Adipocyte (in vitro differentiated cells): Measurements from ENCODE around the gene CRIP1.

ENCODE experiments used
- DNase-seq: peaks from one replicate; pipeline ENCODE4 v3.0.0-alpha.2; 2015; ENCODE audit warnings: low read depth
- H3K27me3 ChIP-seq: replicated peaks from 2 replicates; pipeline ENCODE4 v1.7.0; 2013; ENCODE audit warnings: mild to moderate bottlenecking, low read length, moderate library complexity; ENCODE audit not compliant: control insufficient read depth, insufficient read depth
- H3K36me3 ChIP-seq: 2 replicates; pipeline ENCODE4 v1.7.0; 2013; ENCODE audit warnings: low read length, mild to moderate bottlenecking, moderate library complexity; ENCODE audit not compliant: control insufficient read depth, insufficient read depth, severe bottlenecking
- H3K4me1 ChIP-seq: 2 replicates; pipeline ENCODE4 v1.7.0; 2013; ENCODE audit warnings: mild to moderate bottlenecking, low read length, moderate library complexity; ENCODE audit not compliant: control insufficient read depth, insufficient read depth
- H3K4me3 ChIP-seq: 2 replicates; pipeline ENCODE4 v1.7.0; 2013; ENCODE audit warnings: mild to moderate bottlenecking, low read length, moderate library complexity
- H3K9ac ChIP-seq: 2 replicates; pipeline ENCODE4 v1.7.0; 2013; ENCODE audit warnings: mild to moderate bottlenecking, low read length, moderate library complexity
- H3K9me3 ChIP-seq: 2 replicates; pipeline ENCODE4 v1.7.0; 2013; ENCODE audit warnings: mild to moderate bottlenecking, low read length, moderate library complexity; ENCODE audit not compliant: control insufficient read depth

Gene CRIP1

GRCh38 chr14:105530285-105531087 is 43.8 kb downstream of the CRIP1 start:
- H3K36me3 ChIP-seq, result no peaks in the 10 kb centered on the region
- no peak for DNase-seq
- H3K9me3 ChIP-seq, result no peaks in the 10 kb centered on the region
- H3K27me3 ChIP-seq, result peaks cover 21% of the 10 kb centered on the region
- no peak overlapping the region for H3K9ac ChIP-seq
- no peak overlapping the region for H3K4me3 ChIP-seq
- peaks cover 2% of the 10 kb centered on the region for H3K4me1 ChIP-seq

GRCh38 chr14:105531088-105531893 is 44.6 kb downstream of the CRIP1 start:
- DNase-seq, result no peak
- Histone ChIP-seq H3K4me1 (peaks cover 2% of the 10 kb centered on the region), H3K36me3 (no peaks in the 10 kb centered on the region), H3K9me3 (no peaks in the 10 kb centered on the region), H3K4me3 (no peak overlapping the region), H3K9ac (no peak overlapping the region), H3K27me3 (peaks cover 26% of the 10 kb centered on the region)

- DNase-seq, result no peak
- Histone ChIP-seq H3K9me3 (no peaks in the 10 kb centered on the region), H3K4me1 (peaks cover 2% of the 10 kb centered on the region), H3K36me3 (no peaks in the 10 kb centered on the region), H3K9ac (no peak overlapping the region), H3K27me3 (peaks cover 34% of the 10 kb centered on the region), H3K4me3 (no peak overlapping the region)
Observed at GRCh38 chr14:105531894-105532623, 45.4 kb downstream of the CRIP1 start.

GRCh38 chr14:105532735-105533141 is 46.1 kb downstream of the CRIP1 start:
- Histone ChIP-seq H3K9me3 (no peaks in the 10 kb centered on the region), H3K9ac (no peak overlapping the region), H3K27me3 (peaks cover 35% of the 10 kb centered on the region), H3K4me3 (no peak overlapping the region), H3K36me3 (no peaks in the 10 kb centered on the region), H3K4me1 (peaks cover 2% of the 10 kb centered on the region)
- peak; percentile 30 for DNase-seq

- no peak overlapping the region for H3K9ac ChIP-seq
- no peaks in the 10 kb centered on the region for H3K9me3 ChIP-seq
- DNase-seq, result no peak
- H3K36me3 ChIP-seq, result no peaks in the 10 kb centered on the region
- H3K4me3 ChIP-seq, result no peak overlapping the region
- peaks cover 2% of the 10 kb centered on the region for H3K4me1 ChIP-seq
- peaks cover 39% of the 10 kb centered on the region for H3K27me3 ChIP-seq
Observed at GRCh38 chr14:105533391-105533790, 46.7 kb downstream of the CRIP1 start.

- Histone ChIP-seq H3K9ac (no peak overlapping the region), H3K36me3 (no peaks in the 10 kb centered on the region), H3K4me3 (no peak overlapping the region), H3K4me1 (no peaks in the 10 kb centered on the region), H3K27me3 (peaks cover 44% of the 10 kb centered on the region), H3K9me3 (no peaks in the 10 kb centered on the region)
- no peak for DNase-seq
Observed at GRCh38 chr14:105533811-105534498, 47.3 kb downstream of the CRIP1 start.

- Histone ChIP-seq H3K36me3 (no peaks in the 10 kb centered on the region), H3K4me3 (no peak overlapping the region), H3K9me3 (no peaks in the 10 kb centered on the region), H3K27me3 (peaks cover 48% of the 10 kb centered on the region), H3K9ac (no peak overlapping the region), H3K4me1 (no peaks in the 10 kb centered on the region)
- no peak for DNase-seq
Observed at GRCh38 chr14:105534586-105534985, 47.9 kb downstream of the CRIP1 start.

- DNase-seq, result no peak
- H3K4me1 ChIP-seq, result no peaks in the 10 kb centered on the region
- H3K36me3 ChIP-seq, result no peaks in the 10 kb centered on the region
- no peak overlapping the region for H3K9ac ChIP-seq
- peaks cover 48% of the 10 kb centered on the region for H3K27me3 ChIP-seq
- no peak overlapping the region for H3K4me3 ChIP-seq
- no peaks in the 10 kb centered on the region for H3K9me3 ChIP-seq
Observed at GRCh38 chr14:105536051-105536450, 49.4 kb downstream of the CRIP1 start.

- Histone ChIP-seq H3K36me3 (no peaks in the 10 kb centered on the region), H3K4me3 (no peak overlapping the region), H3K9me3 (no peaks in the 10 kb centered on the region), H3K27me3 (peaks cover 52% of the 10 kb centered on the region), H3K4me1 (no peaks in the 10 kb centered on the region), H3K9ac (no peak overlapping the region)
- no peak for DNase-seq
Observed at GRCh38 chr14:105536691-105537579, 50.2 kb downstream of the CRIP1 start.
